ENCODE measurements around the gene MMP15.
"Not testable (repeated sequence)": the region's sequence is repeated elsewhere in the genome, so short reads cannot be mapped to it uniquely, and the experiment has no call there.

The MMP15 gene

GRCh38 chr16:58025351-58026138 is at the start of gene MMP15:
Gene MMP15 (plus strand): TSS chr16:58025754. CDS start chr16:58026351, 597 bp downstream.
- peak; percentile 54 for DNase-seq

GRCh38 chr16:57976331-57976796 is 49.2 kb upstream of the MMP15 start:
- no peak for DNase-seq

GRCh38 chr16:57977418-57978069 is 48.0 kb upstream of the MMP15 start:
- DNase-seq = no peak

- DNase-seq = not testable (repeated sequence)
These were observed 47.5 kb upstream of the MMP15 start for GRCh38 chr16:57978070-57978465.

- DNase-seq = no peak
These were observed 46.5 kb upstream of the MMP15 start for GRCh38 chr16:57979006-57979585.

- no peak for DNase-seq
These were observed 43.9 kb upstream of the MMP15 start for GRCh38 chr16:57981636-57982035.

- no peak for DNase-seq
These were observed 43.2 kb upstream of the MMP15 start for GRCh38 chr16:57982385-57982784.

- no peak for DNase-seq
These were observed 40.9 kb upstream of the MMP15 start for GRCh38 chr16:57984443-57985203.

- no peak for DNase-seq
These were observed 40.1 kb upstream of the MMP15 start for GRCh38 chr16:57985204-57986181.

- no peak for DNase-seq
These were observed 39.4 kb upstream of the MMP15 start for GRCh38 chr16:57986196-57986595.

- no peak for DNase-seq
These were observed 37.9 kb upstream of the MMP15 start for GRCh38 chr16:57987441-57988177.

- DNase-seq = no peak
These were observed 36.6 kb upstream of the MMP15 start for GRCh38 chr16:57988929-57989328.

GRCh38 chr16:57991551-57992059 is 33.9 kb upstream of the MMP15 start:
- no peak for DNase-seq

- DNase-seq = no peak
These were observed 33.5 kb upstream of the MMP15 start for GRCh38 chr16:57992084-57992483.

GRCh38 chr16:57993438-57993837 is 32.1 kb upstream of the MMP15 start:
- no peak for DNase-seq

- no peak for DNase-seq
These were observed 31.7 kb upstream of the MMP15 start for GRCh38 chr16:57993897-57994296.

GRCh38 chr16:57994361-57994760 is 31.2 kb upstream of the MMP15 start:
- no peak for DNase-seq

- peak; percentile 49 for DNase-seq
These were observed 30.8 kb upstream of the MMP15 start for GRCh38 chr16:57994778-57995177.

GRCh38 chr16:57995721-57996405 is 29.7 kb upstream of the MMP15 start:
- no peak for DNase-seq

All from GF-D8 (cell line).